HG03064 (cell line): ENCODE results near the gene TNIK.

Experiments used
- ATAC-seq: cut with Tn5 transposase; IDR thresholded peaks from one replicate; pipeline ENCODE4 v1.9.1; 2021; ENCODE audit warnings: low read depth; ENCODE audit not compliant: unreplicated experiment

The TNIK gene

DNA sequence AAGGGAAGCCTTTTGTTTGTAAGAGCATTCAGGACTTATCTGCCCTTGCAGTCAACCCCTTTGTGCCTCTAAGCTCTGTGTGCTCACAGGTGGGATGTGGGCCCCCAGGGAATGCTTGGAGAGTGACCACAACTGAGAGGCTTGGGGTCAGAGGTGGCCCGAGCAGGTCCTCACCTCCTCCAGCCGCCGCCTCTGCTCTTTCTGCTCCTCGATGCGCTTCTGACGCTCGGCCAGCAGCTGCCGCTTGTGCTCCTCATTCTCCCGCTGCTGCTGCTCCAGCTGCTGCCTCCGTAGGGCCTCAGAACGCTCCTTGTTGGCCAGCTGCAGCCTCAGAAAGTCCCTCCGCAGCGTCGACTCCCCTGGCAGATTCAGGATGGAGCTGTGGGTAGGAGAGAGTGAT is 302.9 kb downstream of the TNIK start:
- no peak for ATAC-seq

DNA sequence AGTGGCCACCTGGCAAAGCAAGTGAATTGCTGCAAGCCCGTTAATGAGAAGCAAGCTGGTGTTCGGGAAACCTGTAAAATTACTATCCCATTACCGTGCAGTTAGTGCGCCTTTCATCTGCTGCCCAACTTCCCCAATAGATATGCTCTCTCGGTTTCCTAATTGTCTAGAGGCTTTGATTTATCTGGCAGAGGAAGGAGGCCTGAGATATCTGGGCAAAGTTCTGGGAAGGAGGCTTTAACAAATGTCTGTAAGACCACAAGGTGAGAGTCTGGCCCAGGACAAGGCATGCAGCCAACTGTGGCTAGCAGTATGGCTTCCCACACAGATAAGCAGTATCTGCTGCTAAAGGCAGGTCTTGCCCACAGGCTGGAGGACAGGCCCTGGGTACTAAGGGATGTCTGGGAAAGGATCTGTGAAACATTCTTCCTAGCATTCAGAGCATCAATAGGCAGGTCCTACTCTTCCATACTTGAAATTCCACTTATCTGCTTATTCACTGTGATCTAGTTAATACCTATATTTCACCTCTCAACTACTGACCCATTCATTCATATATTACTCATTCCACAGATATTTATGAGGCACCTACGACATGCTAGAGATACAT is 303.7 kb downstream of the TNIK start:
- ATAC-seq, result no peak

DNA sequence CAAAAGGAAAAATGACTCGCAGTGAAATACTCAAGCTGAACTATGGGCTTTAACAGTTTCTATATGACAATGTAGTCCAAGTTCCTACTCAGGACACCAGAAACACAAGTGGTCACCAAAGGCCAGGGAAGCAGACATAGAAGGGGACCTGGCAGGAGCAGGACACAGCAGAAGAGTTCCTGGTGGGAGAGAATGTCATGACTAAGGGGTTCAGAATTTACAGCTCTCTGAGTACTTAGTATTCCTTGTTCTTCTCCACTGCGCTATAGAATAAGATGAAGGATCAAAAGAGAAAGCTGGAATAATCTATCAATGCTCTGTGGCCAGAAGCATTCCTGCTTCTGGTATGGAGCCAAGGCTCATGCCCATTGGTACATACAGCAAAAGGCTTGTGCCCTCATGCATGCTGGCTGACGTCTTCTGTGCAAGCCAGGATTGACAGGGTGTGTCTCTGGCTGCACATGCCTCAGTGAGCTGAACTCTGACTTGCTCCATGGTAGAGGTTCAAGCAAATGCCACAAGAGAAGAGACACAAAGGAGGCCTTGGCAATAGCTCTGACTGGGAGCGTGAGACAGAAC is 305.0 kb downstream of the TNIK start:
- ATAC-seq, result no peak

DNA sequence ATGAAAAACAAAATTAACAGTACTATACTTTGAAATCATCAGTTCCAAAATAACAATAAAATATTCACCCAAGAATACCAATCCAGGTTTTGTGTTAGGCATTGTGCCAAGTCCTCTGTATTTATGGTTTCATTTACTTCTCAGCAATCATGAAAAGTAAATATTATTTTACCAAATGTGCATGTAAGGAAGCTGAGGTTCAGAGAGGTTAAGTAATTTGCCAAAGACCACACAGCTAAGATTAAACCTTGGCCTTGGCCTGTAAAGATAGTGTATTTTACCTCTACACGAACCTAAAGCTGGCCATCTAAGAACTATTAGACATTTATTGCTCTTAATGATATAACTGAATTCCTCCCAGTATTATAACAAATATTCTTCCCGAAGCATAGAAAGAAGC is 309.3 kb downstream of the TNIK start:
- no peak for ATAC-seq

DNA sequence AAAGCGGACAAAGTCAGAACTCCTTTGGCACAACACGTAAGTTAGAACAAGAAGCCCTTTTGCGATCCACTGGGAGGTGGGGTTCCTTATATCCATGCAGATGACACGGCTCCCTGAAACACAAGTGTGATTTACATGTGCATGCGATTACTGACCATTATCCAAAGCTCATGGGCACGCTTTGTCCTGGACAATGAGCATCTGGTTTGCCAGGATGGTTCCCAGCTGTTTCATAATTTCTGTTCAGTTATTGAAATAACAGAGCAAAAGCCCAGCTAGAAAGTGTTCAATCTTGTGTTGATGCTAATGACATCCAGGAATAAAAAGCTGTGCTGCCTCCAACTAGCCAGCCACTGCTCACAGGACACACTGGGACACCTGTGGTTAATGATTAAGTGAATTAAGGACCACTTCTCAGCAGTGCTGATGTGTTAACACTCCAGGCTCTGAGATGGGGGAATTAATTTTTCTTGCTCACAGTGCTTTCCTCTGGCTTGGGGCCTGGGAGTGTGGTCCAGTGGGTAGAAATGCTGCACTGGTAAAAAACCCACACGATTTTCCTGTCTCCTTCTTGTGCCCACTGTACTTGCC is 310.6 kb downstream of the TNIK start:
- ATAC-seq, result no peak

DNA sequence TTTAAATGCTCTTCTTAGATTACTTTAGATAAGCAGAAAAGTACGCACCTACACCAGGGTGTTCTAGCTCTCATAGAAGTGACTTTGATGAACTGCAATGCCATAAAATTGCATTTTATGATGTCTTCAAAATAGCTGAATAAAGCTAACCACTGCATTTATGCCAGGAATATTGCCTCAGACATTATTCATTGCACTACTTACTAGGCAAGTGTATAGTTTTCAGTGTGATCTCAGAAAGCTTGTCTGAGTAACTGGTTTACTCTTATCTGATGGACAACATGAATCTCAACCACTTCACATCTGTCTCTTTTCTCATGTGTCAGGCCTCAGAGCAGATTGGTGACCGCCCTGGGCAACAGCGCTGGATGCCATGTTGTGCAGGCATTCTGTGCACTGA is 314.4 kb downstream of the TNIK start:
- no peak for ATAC-seq

DNA sequence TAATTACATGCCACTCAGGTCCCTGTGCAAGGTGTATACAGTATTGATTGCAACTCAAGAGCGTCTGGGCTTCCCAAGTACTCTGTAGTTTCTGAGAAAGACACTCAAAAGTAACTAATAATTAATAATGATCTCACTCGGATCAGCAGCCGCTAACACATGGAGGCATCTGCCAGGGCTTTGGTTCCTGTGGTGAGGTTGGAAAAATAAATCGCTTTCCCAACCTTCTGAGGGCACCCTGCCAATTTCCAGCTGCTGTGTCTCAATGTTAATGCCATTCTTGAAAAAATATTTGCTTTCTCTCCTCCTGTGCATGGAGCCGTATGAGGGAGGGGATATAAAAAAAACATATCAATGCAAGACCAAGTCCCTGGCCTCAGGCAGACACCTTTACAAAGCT is 317.2 kb downstream of the TNIK start:
- no peak for ATAC-seq

DNA sequence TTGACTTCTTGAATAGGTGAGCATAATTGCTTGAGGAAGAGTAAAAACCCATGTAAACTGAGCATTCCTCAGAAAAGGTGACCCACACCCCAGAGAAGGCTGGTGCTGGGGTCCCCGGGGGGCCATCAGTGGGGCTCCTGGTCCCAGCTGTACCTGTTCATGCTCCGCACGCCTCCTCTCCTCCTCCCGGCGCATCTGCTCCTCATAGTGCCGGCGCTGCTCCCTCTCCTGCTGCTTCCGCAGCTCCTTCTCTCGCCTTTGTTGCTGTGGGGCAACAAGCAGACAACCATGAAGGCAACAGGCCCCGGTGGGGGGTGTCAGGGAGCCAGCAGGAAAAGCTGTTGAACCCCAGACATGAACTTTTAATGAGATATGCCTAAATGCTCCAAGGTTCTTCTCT is 320.0 kb downstream of the TNIK start:
- ATAC-seq, result no peak

DNA sequence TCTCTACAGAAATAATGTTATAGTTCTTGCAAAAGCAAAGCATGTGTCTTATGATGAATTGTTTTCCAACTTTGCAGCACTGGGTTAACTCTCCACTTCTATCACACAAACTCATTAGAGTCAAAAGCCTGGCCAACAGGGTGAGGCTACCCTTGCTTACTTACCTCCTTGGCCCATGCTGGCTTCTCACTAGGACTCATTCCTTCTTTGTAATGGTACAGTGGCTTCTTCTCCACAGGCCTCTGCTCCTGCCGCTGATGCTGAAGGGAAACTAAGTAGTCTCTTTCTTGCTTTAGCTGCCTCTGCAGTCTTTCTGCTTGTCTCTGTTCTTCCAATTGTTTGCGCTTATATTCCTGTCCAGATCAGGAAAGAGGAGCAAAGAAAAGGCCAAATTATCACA is 322.2 kb downstream of the TNIK start:
- no peak for ATAC-seq

DNA sequence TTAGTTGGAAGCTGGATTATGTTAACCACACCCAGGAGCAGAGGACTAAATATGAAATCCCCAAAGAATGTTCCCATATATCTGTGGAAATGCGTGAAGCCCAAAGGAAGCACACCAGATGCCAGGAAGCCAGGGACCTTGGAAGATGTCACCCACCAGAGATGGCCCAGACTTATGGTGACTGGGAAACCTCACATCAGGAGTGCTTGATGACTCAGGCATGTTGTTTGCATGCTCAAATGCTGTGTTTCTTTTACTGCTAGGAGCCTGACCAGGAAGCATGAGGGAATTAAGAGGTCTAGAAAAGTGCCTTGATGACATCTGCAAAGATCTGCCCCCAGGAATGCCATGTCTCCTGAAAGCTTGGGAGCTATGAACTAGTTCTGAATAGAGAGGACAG is 324.7 kb downstream of the TNIK start:
- no peak for ATAC-seq

DNA sequence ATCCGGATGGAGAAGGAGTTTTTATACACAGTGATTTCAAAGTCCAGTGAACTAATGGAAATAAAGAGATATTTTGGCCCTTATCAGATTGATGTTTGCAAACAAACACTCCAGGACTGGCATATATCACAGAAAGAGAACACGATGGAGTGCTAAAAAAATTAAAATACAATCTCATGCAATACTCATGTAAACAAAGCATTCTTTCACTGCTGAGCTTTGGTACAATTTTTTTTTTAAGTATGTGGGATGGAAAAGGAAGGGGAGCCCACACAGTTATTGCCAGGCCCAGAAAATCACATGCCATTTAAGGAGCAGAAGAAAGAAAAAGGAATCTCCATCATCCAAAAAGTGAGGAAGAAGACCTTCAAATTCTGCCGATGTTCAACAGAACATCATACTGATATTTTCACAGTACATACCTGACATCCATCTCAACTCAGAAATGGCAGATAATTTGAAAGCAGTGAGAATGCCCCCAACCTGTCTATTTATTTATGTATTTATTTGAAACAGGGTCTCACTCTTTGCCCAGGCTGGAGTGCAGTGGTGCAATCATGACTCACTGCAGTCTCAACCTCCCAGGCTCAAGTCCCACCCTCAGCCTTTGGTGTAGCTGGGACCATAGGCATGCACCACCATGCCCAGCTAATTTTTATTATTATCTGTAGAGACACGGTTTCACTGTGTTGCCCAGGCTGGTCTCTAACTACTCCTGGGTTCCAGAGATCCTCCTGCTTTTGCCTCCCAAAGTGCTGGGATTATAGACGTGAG is 326.2 kb downstream of the TNIK start:
- no peak for ATAC-seq

DNA sequence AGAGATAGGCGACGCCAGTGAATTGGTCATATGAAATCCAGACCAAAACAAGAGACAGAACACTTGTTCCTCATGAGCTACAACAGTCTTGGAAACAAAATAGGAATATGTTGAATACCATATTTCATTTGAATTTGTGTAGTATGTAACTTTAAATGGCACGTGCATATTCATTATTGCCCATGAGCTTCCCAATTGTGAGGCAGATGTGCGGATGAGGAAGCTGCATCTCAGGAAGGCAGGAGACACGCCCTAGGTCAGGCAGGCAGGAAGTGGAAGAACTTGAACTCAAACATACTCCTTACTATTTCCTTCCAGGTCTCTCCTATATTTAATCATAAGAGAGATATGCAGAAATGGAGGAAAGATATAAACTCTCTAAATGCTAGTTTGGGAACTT is 326.9 kb downstream of the TNIK start:
- no peak for ATAC-seq

DNA sequence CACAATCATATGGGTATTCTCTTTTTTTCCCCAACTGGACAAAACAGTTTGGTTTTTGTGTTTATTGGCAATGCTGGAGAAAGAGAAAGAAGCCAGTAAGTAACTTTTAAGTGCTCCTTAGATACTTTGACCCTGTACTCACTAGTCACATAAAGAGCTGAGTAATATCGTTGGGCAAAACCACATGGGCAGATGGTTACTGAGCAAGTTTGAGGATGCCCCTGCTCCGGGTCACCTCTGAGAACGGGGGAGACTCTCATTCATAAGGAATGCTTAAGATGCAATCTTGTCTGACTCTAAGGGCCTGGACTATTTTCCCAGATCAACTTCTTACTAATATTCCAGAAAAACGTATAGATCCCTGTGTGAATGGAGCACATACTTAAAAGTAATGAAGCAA is 327.3 kb downstream of the TNIK start:
- ATAC-seq, result no peak

DNA sequence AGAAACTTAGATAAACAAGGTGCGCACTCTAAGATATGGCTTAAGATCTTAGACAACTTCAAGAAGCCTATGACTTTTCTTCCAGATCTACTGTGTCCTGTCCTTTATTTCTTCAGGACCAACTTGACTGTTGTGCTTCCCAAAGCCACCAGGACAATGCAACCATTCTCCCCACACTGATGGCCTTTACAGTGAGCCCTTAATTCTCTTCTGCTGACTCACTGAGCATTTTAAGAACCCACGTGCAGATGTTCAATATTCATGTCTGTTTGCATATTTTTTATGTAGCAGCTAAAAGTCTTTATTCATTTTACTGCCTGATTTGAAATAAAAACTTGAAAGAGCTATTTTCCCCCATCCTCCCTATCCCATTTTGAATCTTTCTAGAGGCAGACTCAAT is 330.4 kb downstream of the TNIK start:
- no peak for ATAC-seq

DNA sequence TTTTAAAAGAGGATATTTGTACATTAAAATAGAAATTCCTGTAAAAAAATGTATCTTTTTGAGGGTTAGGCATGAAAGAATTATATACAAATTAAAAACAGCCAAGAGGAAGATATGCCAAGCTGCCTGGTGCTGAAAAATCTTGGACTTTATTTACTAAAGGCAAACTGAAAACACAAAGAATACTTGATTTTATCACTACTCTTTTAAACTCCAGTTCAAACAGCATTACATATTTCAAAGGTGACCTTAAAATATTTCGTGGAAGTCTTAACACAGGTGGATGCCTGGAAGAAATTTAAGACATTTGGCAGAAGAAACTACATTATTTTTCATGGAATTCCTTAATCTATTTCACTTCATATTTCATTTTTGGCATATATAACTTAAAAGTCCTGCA is 332.6 kb downstream of the TNIK start:
- ATAC-seq, result no peak

DNA sequence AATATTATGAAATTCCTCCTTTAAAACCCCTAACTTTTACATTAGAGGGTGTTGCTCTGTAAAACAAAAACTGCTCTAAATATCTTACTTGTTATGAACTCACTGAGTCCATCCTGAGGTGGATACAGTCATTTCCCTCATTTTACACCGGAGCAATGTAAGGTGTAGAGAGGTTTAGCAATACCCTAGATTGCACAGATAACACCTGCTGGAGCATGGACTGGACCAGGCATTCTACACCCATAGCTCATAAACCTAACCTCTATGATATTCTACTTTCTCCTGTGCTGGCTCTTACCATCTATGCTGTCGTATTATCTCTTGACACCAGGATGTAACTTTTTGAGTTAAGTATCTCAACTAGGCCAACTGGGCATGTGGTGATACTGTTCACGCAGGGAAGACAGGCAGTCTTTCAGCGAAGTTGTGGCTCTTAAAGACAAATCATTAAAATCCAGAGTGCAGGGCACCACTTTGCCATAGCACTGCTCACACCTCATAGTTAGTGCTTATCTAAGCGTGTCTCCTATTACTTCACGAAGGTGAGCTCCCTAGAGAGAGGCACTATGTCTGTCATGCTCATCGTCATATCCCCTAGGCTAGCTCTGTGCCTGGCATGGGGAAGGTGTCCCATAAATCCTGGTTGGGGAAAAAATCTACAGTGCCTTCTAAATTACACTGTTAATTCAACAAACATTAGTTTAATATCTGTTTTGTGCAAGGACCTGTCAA is 333.6 kb downstream of the TNIK start:
- no peak for ATAC-seq

DNA sequence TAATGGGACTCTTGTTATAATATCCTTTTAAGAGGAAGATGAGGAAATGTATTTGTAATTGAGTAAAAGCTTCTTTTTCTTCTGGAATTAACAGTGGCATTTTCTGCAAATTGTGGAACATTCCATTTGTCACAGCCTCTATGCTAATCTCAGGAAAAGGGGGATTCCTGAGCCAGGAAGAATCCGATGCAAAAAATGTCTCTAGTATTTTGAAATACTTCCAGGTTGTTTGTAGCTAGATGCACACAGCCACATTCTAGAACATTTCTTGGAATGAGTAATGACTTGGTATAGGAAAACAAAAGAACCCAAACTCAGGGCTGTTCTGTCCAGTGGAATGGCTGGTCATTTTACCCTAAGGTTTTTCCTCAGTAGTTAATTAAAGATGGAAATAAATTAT is 335.2 kb downstream of the TNIK start:
- ATAC-seq, result no peak

DNA sequence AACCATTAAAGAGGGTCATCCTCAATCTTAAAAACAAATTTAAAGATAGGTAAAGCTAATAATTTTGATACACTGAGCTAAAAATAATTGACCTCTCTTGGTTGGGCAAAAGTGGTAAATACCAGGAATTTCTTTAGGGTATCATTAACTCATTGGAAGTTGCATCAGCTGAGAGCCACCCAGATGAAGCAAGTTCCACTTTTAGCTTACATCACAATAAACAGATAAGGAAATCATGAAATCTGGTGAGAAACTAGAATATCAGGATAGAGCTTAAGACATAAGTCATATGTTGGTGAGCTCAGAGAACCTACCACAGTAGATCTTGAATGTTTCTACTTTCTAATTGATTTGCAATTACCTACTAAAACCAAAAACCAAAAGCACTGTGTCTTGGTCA is 336.3 kb downstream of the TNIK start:
- ATAC-seq, result no peak

DNA sequence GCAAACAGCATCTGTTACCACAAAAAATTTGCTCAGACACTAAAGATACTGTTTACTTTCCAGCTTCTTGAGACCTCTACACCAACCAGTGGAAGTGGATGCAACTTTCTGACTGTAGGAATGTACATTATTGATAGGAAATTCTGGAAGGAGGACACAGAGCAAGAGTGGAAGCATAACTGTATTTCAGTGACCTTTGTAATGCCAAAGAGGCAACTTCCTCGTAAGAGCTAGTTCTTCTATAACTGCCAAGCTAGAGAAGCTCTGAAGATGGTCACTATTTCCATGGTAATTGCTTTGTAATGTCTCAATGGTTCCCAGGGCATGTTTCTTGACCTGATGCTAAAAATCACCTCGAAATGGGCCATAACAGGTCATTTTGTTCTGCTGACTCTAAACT is 337.3 kb downstream of the TNIK start:
- ATAC-seq, result no peak

DNA sequence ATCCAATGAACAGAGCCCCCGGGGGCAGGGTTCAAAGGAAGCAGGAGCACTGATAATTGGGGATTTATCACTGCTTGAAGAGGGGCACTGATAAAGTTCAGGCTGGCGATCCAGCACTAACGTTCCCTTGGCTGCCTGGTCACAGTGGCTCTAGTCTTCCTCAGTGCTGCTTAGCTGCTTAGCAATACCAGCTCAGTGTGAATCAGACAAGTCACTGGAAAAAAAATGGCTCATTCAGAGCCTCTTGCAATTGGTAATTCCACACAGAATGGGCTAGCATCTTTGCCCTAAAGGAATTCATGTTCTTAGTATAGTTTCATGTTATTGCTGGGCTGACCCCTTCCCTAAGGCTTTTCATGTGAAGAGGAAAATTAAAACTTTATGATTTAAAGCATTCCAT is 338.0 kb downstream of the TNIK start:
- no peak for ATAC-seq

DNA sequence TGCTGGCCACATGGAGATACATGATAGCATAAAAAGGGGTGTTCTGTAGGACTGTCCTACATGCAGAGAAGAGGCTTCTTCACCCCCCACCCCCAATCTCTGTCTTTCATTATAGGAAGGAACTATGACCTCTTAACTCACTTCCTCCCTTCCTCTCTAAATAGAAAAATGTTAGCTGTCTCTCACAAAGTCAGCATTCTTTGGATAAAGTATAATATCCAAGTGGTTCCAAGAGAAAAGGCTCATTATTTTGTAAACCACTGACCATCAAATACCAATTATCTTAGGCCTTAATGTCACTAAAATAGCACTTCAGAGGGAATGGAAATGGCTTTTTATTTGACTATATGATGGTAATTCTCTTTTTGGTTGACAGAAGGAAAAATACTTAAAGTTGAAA is 338.4 kb downstream of the TNIK start:
- no peak for ATAC-seq
